ENCODE data around the gene PSMG2.

- TF ChIP-seq CTCF (IDR thresholded peaks at IDR 0.05; ENCODE audit: insufficient read depth, low read length): no peak
- no peak for TF ChIP-seq POLR2AphosphoS5 (IDR thresholded peaks at IDR 0.05; ENCODE audit: low read depth)
Observed at GRCh38 chr18:12765586-12765985, 62.7 kb downstream of the PSMG2 start.
